Astrocyte (in vitro differentiated cells and primary cell): ENCODE data around the gene AGBL4.

ENCODE experiments used
- EZH2 ChIP-seq: IDR thresholded peaks from 2 replicates; pipeline ENCODE4 v1.6.1; 2012; ENCODE audit warnings: mild to moderate bottlenecking, low read length, inconsistent platforms; ENCODE audit not compliant: insufficient read depth
- TF ChIP-seq, protein P1 (sequence below): IDR thresholded peaks from 2 replicates; pipeline ENCODE4 v1.5.1; 2011; ENCODE audit warnings: low read depth, mild to moderate bottlenecking, inconsistent platforms, low read length, moderate library complexity; ENCODE audit not compliant: insufficient read depth

GRCh38 chr1:48930011-48930410 lies 1093.7 kb downstream of the AGBL4 start:
- TF ChIP-seq, protein P1, sequence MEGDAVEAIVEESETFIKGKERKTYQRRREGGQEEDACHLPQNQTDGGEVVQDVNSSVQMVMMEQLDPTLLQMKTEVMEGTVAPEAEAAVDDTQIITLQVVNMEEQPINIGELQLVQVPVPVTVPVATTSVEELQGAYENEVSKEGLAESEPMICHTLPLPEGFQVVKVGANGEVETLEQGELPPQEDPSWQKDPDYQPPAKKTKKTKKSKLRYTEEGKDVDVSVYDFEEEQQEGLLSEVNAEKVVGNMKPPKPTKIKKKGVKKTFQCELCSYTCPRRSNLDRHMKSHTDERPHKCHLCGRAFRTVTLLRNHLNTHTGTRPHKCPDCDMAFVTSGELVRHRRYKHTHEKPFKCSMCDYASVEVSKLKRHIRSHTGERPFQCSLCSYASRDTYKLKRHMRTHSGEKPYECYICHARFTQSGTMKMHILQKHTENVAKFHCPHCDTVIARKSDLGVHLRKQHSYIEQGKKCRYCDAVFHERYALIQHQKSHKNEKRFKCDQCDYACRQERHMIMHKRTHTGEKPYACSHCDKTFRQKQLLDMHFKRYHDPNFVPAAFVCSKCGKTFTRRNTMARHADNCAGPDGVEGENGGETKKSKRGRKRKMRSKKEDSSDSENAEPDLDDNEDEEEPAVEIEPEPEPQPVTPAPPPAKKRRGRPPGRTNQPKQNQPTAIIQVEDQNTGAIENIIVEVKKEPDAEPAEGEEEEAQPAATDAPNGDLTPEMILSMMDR = no peak
- no peak for TF ChIP-seq EZH2
